Kidney (tissue), 14 donors: ENCODE results near the gene AJUBA. TPM values are rescaled to one million over a fixed set of nuclear protein-coding genes. Genes with fewer than 3 reads are reported as not detected.

Experiments used
- DNase-seq, 5 donors: peaks; one replicate each; pipeline ENCODE4 v3.0.0-alpha.2; 2013 to 2020
- FAIRE-seq: peaks from 2 replicates; lab custom pipeline; 2012; peaks lifted over from hg19 to GRCh38; lab: Jason Lieb, UNC
- H3K27ac ChIP-seq, 2 donors: one replicate each; pipeline ENCODE4 v1.7.0; 2013; ENCODE audit warnings: low read depth in 2 of 2, low read length in 2 of 2, inconsistent platforms in 1 of 2
- H3K27me3 ChIP-seq: one replicate; pipeline ENCODE4 v1.7.1; 2013; ENCODE audit warnings: low read length, inconsistent platforms; ENCODE audit not compliant: control insufficient read depth, insufficient read depth
- H3K36me3 ChIP-seq, 3 donors: one replicate each; pipeline versions ENCODE4 v1.7.0 to v1.7.1; 2013; ENCODE audit warnings: low read length in 3 of 3, control low read depth in 1 of 3, inconsistent platforms in 1 of 3; ENCODE audit not compliant: insufficient read depth in 3 of 3, control insufficient read depth in 2 of 3
- H3K4me1 ChIP-seq, 3 donors: one replicate each; pipeline versions ENCODE4 v1.7.0 to v1.7.1; 2013; ENCODE audit warnings: low read length in 3 of 3, inconsistent platforms in 1 of 3, low read depth in 1 of 3; ENCODE audit not compliant: control insufficient read depth in 2 of 3, insufficient read depth in 2 of 3
- H3K4me3 ChIP-seq, 3 donors: one replicate each; pipeline versions ENCODE4 v1.7.0 to v1.8.1; 2013; ENCODE audit warnings: low read length in 3 of 3, control low read depth in 1 of 3, inconsistent platforms in 1 of 3
- H3K9ac ChIP-seq, 3 donors: one replicate each; pipeline versions ENCODE4 v1.7.0 to v1.7.1; 2013; ENCODE audit warnings: low read length in 3 of 3, control low read depth in 1 of 3, inconsistent platforms in 1 of 3
- H3K9me3 ChIP-seq, 3 donors: one replicate each; pipeline versions ENCODE4 v1.7.0 to v1.7.1; 2013; ENCODE audit warnings: low read length in 3 of 3, control low read depth in 1 of 3, inconsistent platforms in 1 of 3; ENCODE audit not compliant: control insufficient read depth in 2 of 3, insufficient read depth in 1 of 3
- CTCF ChIP-seq: IDR thresholded peaks from 3 replicates; pipeline ENCODE4 v1.5.1; 2012; ENCODE audit warnings: mild to moderate bottlenecking, moderate library complexity, borderline replicate concordance; ENCODE audit not compliant: insufficient read depth; ENCODE audit errors: extremely low read depth
- intact Hi-C: fragments of 100-400 bp; cut with DNase I; formaldehyde crosslinking; loops from one replicate; pipeline ENCODE4 v1.11.1; 2022
- polyA plus RNA-seq: library from polyadenylated mRNA; stranded (reverse); fragments of 350-450 nt; fragmentation: Illumina TruSeq; extraction: RNeasy Lipid Tissue Mini Kit (QIAGEN cat#74804); gene quantifications from one replicate; pipeline ENCODE4 v1.2.3, GENCODE V29; 2014; ENCODE audit warnings: low read depth, low replicate concordance; ENCODE audit not compliant: insufficient read depth
- total RNA-seq: library from RNA; stranded (reverse); fragmentation: NEBNext Ultra II Directional; extraction: Animal tissue kit (Norgen Biotek cat#: 25700); gene quantifications from one replicate; pipeline ENCODE4 v1.2.1, GENCODE V29; 2021
- donor health status: control.
- donor health status: control.
- donor health status: control.
- donor health status: control.
- donor health status: control.
- donor health status: DM: yes; HTN: yes; CAD: no.
- donor health status: Normal renal cell carcinoma (clear cell type).

AJUBA gene
- total and polyA plus RNA-seq, 2 donors from 2014 or later = 14.6 to 28.5 TPM

GRCh38 chr14:22996768-22997654 is 14.7 kb upstream of the AJUBA start:
- Histone ChIP-seq H3K9me3 (no peaks in the 10 kb centered on the region), H3K27ac (no peak overlapping the region), H3K27me3 (no peaks in the 10 kb centered on the region), H3K4me3 (no peak overlapping the region), H3K36me3 (no peaks in the 10 kb centered on the region), H3K4me1 (peaks cover 0 to 6% (median 4%) of the 10 kb centered on the region in 3 donors), H3K9ac (no peak overlapping the region)
- TF ChIP-seq CTCF = no peak
- DNase-seq (peak in 4 of 5 donors; percentile 89 to 95 (median 92)), FAIRE-seq (no peak)
- intact Hi-C loops = no loop called here

- intact Hi-C loops = no loop called here
- no peak overlapping the region for H3K27ac ChIP-seq
- H3K9me3 ChIP-seq = no peaks in the 10 kb centered on the region
- H3K4me1 ChIP-seq = peaks cover 0 to 6% (median 4%) of the 10 kb centered on the region in 3 donors
- H3K27me3 ChIP-seq = no peaks in the 10 kb centered on the region
- no peaks in the 10 kb centered on the region for H3K36me3 ChIP-seq
- no peak overlapping the region for H3K9ac ChIP-seq
- no peak for FAIRE-seq
- no peak overlapping the region for H3K4me3 ChIP-seq
- DNase-seq = no peak
- TF ChIP-seq CTCF = no peak
Observed at GRCh38 chr14:22995889-22996625, 13.7 kb upstream of the AJUBA start.

GRCh38 chr14:22994762-22995275 is 12.5 kb upstream of the AJUBA start:
- peak; percentile 46 for TF ChIP-seq CTCF
- Histone ChIP-seq H3K4me1 (peaks cover 0 to 6% (median 4%) of the 10 kb centered on the region in 3 donors), H3K36me3 (no peaks in the 10 kb centered on the region), H3K27ac (no peak overlapping the region), H3K9me3 (no peaks in the 10 kb centered on the region), H3K4me3 (no peak overlapping the region), H3K9ac (no peak overlapping the region), H3K27me3 (no peaks in the 10 kb centered on the region)
- DNase-seq (peak; percentile 58 to 80 (median 76)), FAIRE-seq (no peak)
- intact Hi-C loops = no loop called here
